Activated gamma-delta T cell treated with anti-CD3 and anti-CD28 coated beads, Interleukin-2, amount 50 U/mL, for 16 hours (primary cell): ENCODE measurements around the gene VPS37B.

Source experiments
- DNase-seq: peaks from one replicate; pipeline ENCODE4 v3.0.0-alpha.2; 2020; ENCODE audit warnings: low read depth

Gene VPS37B

DNA sequence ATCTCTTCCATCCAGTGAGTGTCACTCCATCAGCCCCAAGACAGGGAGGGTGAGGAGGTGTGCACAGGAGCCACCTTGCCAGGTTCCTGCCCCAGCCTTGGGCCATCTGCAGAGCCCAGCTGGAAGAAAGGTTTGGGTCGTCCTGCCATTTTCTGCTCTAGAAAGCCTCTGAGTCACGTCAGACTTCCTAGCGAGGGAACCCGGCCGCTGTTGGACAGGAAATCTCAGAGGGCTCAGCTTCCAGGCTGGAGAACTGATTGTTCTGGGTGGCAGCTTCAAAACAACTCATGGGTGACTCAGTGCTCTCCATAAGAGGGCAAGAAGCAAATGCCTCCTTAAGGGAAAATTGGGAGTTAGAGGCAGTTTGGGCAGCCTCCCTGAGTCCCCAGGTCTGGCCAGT is 44.1 kb downstream of the VPS37B start:
- DNase-seq, result no peak

GRCh38 chr12:122850695-122851350 is 45.1 kb downstream of the VPS37B start:
- no peak for DNase-seq

DNA sequence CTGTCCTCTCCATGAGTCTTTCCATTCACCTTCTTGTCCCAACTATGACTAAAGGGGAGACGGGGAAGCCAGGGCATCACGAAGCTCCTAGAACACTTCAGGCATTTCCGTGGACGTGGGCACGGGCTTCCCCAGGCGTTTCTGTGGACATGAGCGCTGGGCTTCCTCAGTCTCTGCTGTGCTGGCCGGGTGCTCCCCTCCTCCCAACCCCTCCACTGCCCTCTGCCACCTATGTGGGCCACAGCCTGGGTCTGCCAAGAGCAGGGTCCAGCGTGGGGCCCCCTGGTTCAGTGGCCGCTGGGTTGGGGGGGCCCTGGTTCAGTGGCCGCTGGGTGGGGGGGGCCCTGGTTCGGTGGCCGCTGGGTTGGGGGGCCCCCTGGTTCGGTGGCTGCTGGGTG is 45.9 kb downstream of the VPS37B start:
- DNase-seq, result no peak

- no peak for DNase-seq
Observed at GRCh38 chr12:122849352-122850047, 46.4 kb downstream of the VPS37B start.

GRCh38 chr12:122848471-122849351 is 47.2 kb downstream of the VPS37B start:
- DNase-seq, result no peak

DNA sequence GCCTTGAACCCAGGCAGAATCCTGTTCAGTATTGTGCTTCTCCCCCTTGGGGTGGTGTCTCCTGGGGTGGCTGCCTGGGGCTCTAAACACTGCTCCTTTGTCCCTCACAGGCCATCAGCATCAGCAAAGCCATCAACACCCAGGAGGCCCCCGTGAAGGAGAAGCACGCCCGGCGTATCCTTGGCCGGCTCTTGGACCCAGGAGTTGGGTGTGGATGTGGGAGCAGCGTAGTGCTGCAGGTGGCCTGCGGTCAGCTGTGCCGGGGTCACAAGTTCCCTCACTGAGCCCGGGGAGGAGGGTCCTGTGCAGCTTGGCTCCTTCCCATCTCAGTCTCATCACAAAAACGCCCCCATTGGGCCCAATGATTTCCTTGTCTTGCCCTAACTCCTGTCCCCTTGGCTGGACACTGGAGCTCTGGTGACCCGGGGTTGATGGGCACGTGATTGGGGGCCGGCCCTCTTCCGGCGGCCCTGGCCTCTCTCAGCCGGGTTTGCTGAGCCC is 48.0 kb downstream of the VPS37B start:
- no peak for DNase-seq

DNA sequence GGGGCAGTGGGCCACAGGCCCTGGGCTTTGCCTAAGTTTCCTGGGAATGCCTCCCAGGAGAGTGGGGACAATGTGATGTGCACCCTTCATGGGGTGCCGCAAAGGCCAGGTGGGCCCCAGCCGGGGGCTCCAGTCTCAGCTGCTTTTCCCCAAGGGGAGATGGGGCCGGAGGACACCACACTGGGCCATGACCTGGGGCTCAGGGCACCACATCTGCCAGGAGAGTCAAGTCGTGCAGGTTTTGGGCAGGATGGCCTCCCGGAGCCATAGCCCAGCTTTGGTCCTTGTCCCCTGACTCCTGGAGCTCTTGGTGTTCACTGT is 48.4 kb downstream of the VPS37B start:
- DNase-seq, result no peak

GRCh38 chr12:122846622-122847515 is 49.1 kb downstream of the VPS37B start:
- no peak for DNase-seq

GRCh38 chr12:122845865-122846621 is 49.9 kb downstream of the VPS37B start:
- no peak for DNase-seq

DNA sequence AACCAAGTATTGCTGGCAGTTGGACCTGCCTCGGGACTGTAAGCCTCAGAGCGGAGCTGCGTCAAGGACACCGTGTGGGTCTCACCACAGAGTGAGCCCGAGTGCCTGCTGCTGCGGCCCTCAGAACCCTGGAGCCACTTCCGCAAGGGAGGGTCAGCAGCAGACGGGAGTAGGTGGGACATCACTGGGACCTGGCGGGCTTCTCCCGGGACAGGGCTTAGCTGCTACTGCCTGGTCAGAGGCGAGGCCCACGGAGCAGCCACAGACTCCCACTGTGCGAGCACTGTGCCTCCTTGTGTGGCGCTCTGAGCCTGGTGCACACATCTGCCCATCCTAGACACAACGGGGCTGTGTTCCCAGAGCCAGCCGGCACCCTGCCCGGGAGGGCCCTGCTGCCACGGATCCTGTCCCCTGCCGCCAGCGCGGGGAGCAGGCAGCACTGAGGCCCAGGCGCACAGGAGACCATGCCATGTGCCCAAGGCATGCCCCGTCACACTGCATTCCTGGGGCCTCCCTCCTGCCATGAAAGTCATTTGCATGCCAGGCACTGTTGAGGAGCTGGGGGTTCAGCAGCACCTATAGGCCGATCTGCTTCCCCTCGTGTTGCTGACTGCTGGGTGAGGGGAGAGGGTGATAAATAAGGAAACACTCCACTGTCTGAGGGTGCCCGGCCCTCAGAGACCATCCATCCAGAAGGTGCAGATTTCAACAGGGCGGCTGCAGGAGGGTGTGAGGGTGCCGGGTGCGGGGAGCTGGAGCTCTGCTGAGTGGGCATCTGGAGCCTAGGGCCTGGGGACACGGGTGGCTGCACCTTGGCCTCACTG is 50.7 kb downstream of the VPS37B start:
- DNase-seq, result no peak

- no peak for DNase-seq
Observed at GRCh38 chr12:122844366-122844971, 51.5 kb downstream of the VPS37B start.

- no peak for DNase-seq
Observed at GRCh38 chr12:122843455-122843854, 52.5 kb downstream of the VPS37B start.

- DNase-seq, result no peak
Observed at GRCh38 chr12:122842505-122843405, 53.2 kb downstream of the VPS37B start.

GRCh38 chr12:122841544-122842321 is 54.2 kb downstream of the VPS37B start:
- DNase-seq, result no peak

GRCh38 chr12:122840580-122841513 is 55.1 kb downstream of the VPS37B start:
- DNase-seq, result no peak

DNA sequence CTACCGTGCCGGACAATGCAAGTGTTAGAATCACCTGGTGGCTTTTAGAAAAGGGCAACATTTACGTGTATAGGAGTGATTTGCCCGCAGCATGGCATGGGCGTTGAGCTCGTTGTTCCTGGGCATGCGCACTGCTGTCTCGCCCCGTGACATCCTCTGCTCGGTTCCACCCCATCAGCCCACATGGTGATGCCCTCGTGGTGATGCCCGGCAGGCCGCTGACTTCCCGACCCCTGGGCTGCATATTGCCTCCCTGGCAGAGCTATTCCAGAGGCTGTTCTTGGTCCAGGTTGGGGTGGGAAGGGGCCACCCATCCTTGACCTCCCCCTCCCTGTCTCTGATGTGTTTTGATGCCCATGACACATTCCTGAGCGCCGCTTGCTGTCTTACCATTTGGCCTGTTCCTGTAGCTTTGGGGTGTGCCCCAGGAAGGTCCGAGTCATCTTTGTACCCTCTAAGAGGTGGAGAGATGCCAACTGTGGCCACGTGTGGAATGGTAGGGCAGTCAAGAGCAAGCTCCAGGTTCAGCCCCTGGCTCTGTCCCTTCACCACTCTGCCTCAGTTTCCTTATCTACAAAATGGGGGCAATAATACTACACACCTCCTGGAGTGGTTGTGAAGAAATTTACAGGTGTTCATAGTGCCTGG is 55.9 kb downstream of the VPS37B start:
- DNase-seq, result no peak
